Femur (tissue), 1 donor: ENCODE data around the gene ZNF397.
"Not testable (repeated sequence)": the region's sequence is repeated elsewhere in the genome, so short reads cannot be mapped to it uniquely, and the experiment has no call there.

Experiments used
- DNase-seq: peaks from one replicate; pipeline ENCODE4 v3.0.0-alpha.2; 2017

Gene ZNF397

GRCh38 chr18:35240664-35241447, at the start of gene ZNF397:
ZNF397 (plus strand) TSS chr18:35241034; CDS start chr18:35242471, 1,437 bp downstream.
- peak; percentile 99 for DNase-seq

- no peak for DNase-seq
Observed at GRCh38 chr18:35191698-35192025, 49.2 kb upstream of the ZNF397 start.

- no peak for DNase-seq
Observed at GRCh38 chr18:35192415-35192814, 48.4 kb upstream of the ZNF397 start.

- DNase-seq = no peak
Observed at GRCh38 chr18:35193316-35193715, 47.5 kb upstream of the ZNF397 start.

GRCh38 chr18:35197296-35197695, 43.5 kb upstream of the ZNF397 start:
- DNase-seq = no peak

GRCh38 chr18:35201256-35201931, 39.4 kb upstream of the ZNF397 start:
- DNase-seq = peak; percentile 37

- peak; percentile 40 for DNase-seq
Observed at GRCh38 chr18:35203067-35203466, 37.8 kb upstream of the ZNF397 start.

GRCh38 chr18:35205199-35205712, 35.6 kb upstream of the ZNF397 start:
- no peak for DNase-seq

GRCh38 chr18:35205746-35206458, 34.9 kb upstream of the ZNF397 start:
- DNase-seq = not testable (repeated sequence)

- DNase-seq = no peak
Observed at GRCh38 chr18:35215026-35215425, 25.8 kb upstream of the ZNF397 start.

- DNase-seq = not testable (repeated sequence)
Observed at GRCh38 chr18:35216611-35217010, 24.2 kb upstream of the ZNF397 start.

GRCh38 chr18:35219331-35219730, 21.5 kb upstream of the ZNF397 start:
- not testable (repeated sequence) for DNase-seq

GRCh38 chr18:35220424-35220823, 20.4 kb upstream of the ZNF397 start:
- DNase-seq = no peak

GRCh38 chr18:35223797-35224196, 17.0 kb upstream of the ZNF397 start:
- no peak for DNase-seq

- DNase-seq = no peak
Observed at GRCh38 chr18:35227254-35227653, 13.6 kb upstream of the ZNF397 start.

GRCh38 chr18:35231052-35231451, 9.8 kb upstream of the ZNF397 start:
- DNase-seq = peak; percentile 79

GRCh38 chr18:35236571-35237363, 4.1 kb upstream of the ZNF397 start:
- no peak for DNase-seq

- no peak for DNase-seq
Observed at GRCh38 chr18:35239314-35239713, 1.5 kb upstream of the ZNF397 start.

- DNase-seq = no peak
Observed at GRCh38 chr18:35241448-35241804, 592 bp downstream of the ZNF397 start.

GRCh38 chr18:35242426-35242825, 1.6 kb downstream of the ZNF397 start:
- DNase-seq = no peak

- no peak for DNase-seq
Observed at GRCh38 chr18:35244671-35245070, 3.8 kb downstream of the ZNF397 start.

- no peak for DNase-seq
Observed at GRCh38 chr18:35245719-35246317, 5.0 kb downstream of the ZNF397 start.
